ENCODE measurements around the gene STX16. TPM values are rescaled to one million over a fixed set of nuclear protein-coding genes. Genes with fewer than 3 reads are reported as not detected.
A peak's percentile ranks its signal among the peaks of the same experiment; 100 is the strongest.

STX16 gene
- 28.4 and 38.0 TPM in 2 replicates for total RNA-seq (2014; rRNA removed; shearing (Covaris generic))

GRCh38 chr20:58650776-58651558, at the start of gene STX16:
Gene STX16, plus strand, starts transcription at chr20:58651283. Its CDS starts 724 bp downstream, at chr20:58652007.
- H3K4me3 ChIP-seq = peak within 1 kb of the TSS; percentile 92
- H3K4me1 ChIP-seq = no peaks in the 10 kb centered on the region; the same call in none of the 2 replicates

GRCh38 chr20:58602124-58602523, 49.0 kb upstream of the STX16 start:
- H3K27ac ChIP-seq = no peak overlapping the region
- no peak for DNase-seq
- no peaks in the 10 kb centered on the region; the same call in 1 of the 2 replicates for H3K9me3 ChIP-seq (replicated peaks)
- peaks cover 19% of the 10 kb centered on the region for H3K27me3 ChIP-seq
- no peaks in the 10 kb centered on the region for H3K4me1 ChIP-seq
- H3K36me3 ChIP-seq = no peaks in the 10 kb centered on the region
- H3K4me3 ChIP-seq = no peak overlapping the region

More at GRCh38 chr20:58650776-58651558, at the start of gene STX16:
- DNase-seq = peak; percentile 98 to 99
- H3K27me3 ChIP-seq = no peaks in the 10 kb centered on the region
- peaks cover 8% of the 10 kb centered on the region; the same call in 1 of the 2 replicates for H3K36me3 ChIP-seq
- H3K9me3 ChIP-seq (replicated peaks) = no peaks in the 10 kb centered on the region
- H3K27ac ChIP-seq = peak within 1 kb of the TSS; percentile 73

GRCh38 chr20:58603721-58604120, 47.4 kb upstream of the STX16 start:
- peaks cover 27% of the 10 kb centered on the region for H3K27me3 ChIP-seq
- H3K4me3 ChIP-seq = no peak overlapping the region
- H3K4me1 ChIP-seq = no peaks in the 10 kb centered on the region
- H3K27ac ChIP-seq = no peak overlapping the region
- no peaks in the 10 kb centered on the region for H3K36me3 ChIP-seq
- no peak for DNase-seq
- no peaks in the 10 kb centered on the region; the same call in 1 of the 2 replicates for H3K9me3 ChIP-seq (replicated peaks)

GRCh38 chr20:58604128-58604881, 46.8 kb upstream of the STX16 start:
- no peak for DNase-seq

GRCh38 chr20:58605292-58606065, 45.6 kb upstream of the STX16 start:
- Histone ChIP-seq H3K4me1 (no peaks in the 10 kb centered on the region), H3K9me3 (replicated peaks) (no peaks in the 10 kb centered on the region; the same call in 1 of the 2 replicates), H3K4me3 (no peak overlapping the region), H3K27ac (no peak overlapping the region), H3K36me3 (no peaks in the 10 kb centered on the region), H3K27me3 (peaks cover 24% of the 10 kb centered on the region)
- DNase-seq = no peak

More at GRCh38 chr20:58604128-58604881, 46.8 kb upstream of the STX16 start:
- Histone ChIP-seq H3K9me3 (replicated peaks) (no peaks in the 10 kb centered on the region; the same call in 1 of the 2 replicates), H3K4me1 (no peaks in the 10 kb centered on the region), H3K27ac (no peak overlapping the region), H3K27me3 (peaks cover 27% of the 10 kb centered on the region), H3K4me3 (no peak overlapping the region), H3K36me3 (no peaks in the 10 kb centered on the region)

GRCh38 chr20:58606184-58606583, 44.9 kb upstream of the STX16 start:
- Histone ChIP-seq H3K4me1 (no peaks in the 10 kb centered on the region), H3K27ac (no peak overlapping the region), H3K27me3 (peaks cover 24% of the 10 kb centered on the region), H3K9me3 (replicated peaks) (no peaks in the 10 kb centered on the region; the same call in 1 of the 2 replicates), H3K4me3 (no peak overlapping the region), H3K36me3 (no peaks in the 10 kb centered on the region)
- no peak for DNase-seq

GRCh38 chr20:58608096-58608840, 42.8 kb upstream of the STX16 start:
- Histone ChIP-seq H3K9me3 (replicated peaks) (no peaks in the 10 kb centered on the region; the same call in 1 of the 2 replicates), H3K4me3 (no peak overlapping the region), H3K27me3 (peaks cover 24% of the 10 kb centered on the region), H3K27ac (no peak overlapping the region), H3K36me3 (no peaks in the 10 kb centered on the region), H3K4me1 (no peaks in the 10 kb centered on the region)
- no peak for DNase-seq

GRCh38 chr20:58609026-58609425, 42.1 kb upstream of the STX16 start:
- Histone ChIP-seq H3K4me3 (no peak overlapping the region), H3K4me1 (no peaks in the 10 kb centered on the region), H3K27me3 (peaks cover 31% of the 10 kb centered on the region), H3K27ac (no peak overlapping the region), H3K36me3 (no peaks in the 10 kb centered on the region), H3K9me3 (replicated peaks) (no peaks in the 10 kb centered on the region; the same call in 1 of the 2 replicates)
- DNase-seq = no peak

GRCh38 chr20:58610071-58610800, 40.8 kb upstream of the STX16 start:
- DNase-seq = no peak
- Histone ChIP-seq H3K4me3 (no peak overlapping the region), H3K4me1 (no peaks in the 10 kb centered on the region), H3K27ac (no peak overlapping the region), H3K36me3 (no peaks in the 10 kb centered on the region), H3K9me3 (replicated peaks) (no peaks in the 10 kb centered on the region; the same call in 1 of the 2 replicates), H3K27me3 (peaks cover 27% of the 10 kb centered on the region)

GRCh38 chr20:58610811-58611210, 40.3 kb upstream of the STX16 start:
- Histone ChIP-seq H3K9me3 (replicated peaks) (no peaks in the 10 kb centered on the region; the same call in 1 of the 2 replicates), H3K36me3 (no peaks in the 10 kb centered on the region), H3K27ac (no peak overlapping the region), H3K4me3 (no peak overlapping the region), H3K4me1 (no peaks in the 10 kb centered on the region), H3K27me3 (peaks cover 33% of the 10 kb centered on the region)
- DNase-seq = no peak

- Histone ChIP-seq H3K27ac (no peak overlapping the region), H3K4me3 (no peak overlapping the region), H3K36me3 (no peaks in the 10 kb centered on the region), H3K27me3 (peaks cover 28% of the 10 kb centered on the region), H3K9me3 (replicated peaks) (no peaks in the 10 kb centered on the region; the same call in 1 of the 2 replicates), H3K4me1 (no peaks in the 10 kb centered on the region)
- no peak for DNase-seq
These were observed 39.6 kb upstream of the STX16 start for GRCh38 chr20:58611236-58612030.

GRCh38 chr20:58612121-58612691, 38.9 kb upstream of the STX16 start:
- H3K27me3 ChIP-seq = peaks cover 21% of the 10 kb centered on the region
- no peaks in the 10 kb centered on the region for H3K9me3 ChIP-seq (replicated peaks)
- no peak overlapping the region for H3K27ac ChIP-seq
- no peaks in the 10 kb centered on the region for H3K36me3 ChIP-seq
- no peak overlapping the region for H3K4me3 ChIP-seq
- no peak for DNase-seq
- no peaks in the 10 kb centered on the region for H3K4me1 ChIP-seq
